Cardiac fibroblast (primary cell): ENCODE results near the gene TRIM66.

Source experiments
- DNase-seq, 2 donors: peaks; one replicate each; pipeline versions ENCODE4 v3.0.0 to v3.0.0-alpha.2; 2010; ENCODE audit warnings: low read depth in 2 of 2
- H3K4me3 ChIP-seq, 2 donors: replicated peaks in 1 of 2; 1 replicate in 1 of 2; 2 replicates in 1 of 2; pipeline ENCODE4 v1.5.1; 2011; ENCODE audit warnings: low read depth in 2 of 2, low read length in 2 of 2, mild to moderate bottlenecking in 2 of 2, moderate library complexity in 1 of 2
- TF ChIP-seq, protein P1 (sequence below): IDR thresholded peaks from one replicate; pipeline ENCODE4 v1.5.1; 2011; ENCODE audit warnings: low read depth, mild to moderate bottlenecking, low read length, inconsistent platforms

Gene TRIM66

GRCh38 chr11:8649361-8649760, 33.1 kb downstream of the TRIM66 start:
- peak; percentile 36 to 61 for DNase-seq
- TF ChIP-seq, protein P1, sequence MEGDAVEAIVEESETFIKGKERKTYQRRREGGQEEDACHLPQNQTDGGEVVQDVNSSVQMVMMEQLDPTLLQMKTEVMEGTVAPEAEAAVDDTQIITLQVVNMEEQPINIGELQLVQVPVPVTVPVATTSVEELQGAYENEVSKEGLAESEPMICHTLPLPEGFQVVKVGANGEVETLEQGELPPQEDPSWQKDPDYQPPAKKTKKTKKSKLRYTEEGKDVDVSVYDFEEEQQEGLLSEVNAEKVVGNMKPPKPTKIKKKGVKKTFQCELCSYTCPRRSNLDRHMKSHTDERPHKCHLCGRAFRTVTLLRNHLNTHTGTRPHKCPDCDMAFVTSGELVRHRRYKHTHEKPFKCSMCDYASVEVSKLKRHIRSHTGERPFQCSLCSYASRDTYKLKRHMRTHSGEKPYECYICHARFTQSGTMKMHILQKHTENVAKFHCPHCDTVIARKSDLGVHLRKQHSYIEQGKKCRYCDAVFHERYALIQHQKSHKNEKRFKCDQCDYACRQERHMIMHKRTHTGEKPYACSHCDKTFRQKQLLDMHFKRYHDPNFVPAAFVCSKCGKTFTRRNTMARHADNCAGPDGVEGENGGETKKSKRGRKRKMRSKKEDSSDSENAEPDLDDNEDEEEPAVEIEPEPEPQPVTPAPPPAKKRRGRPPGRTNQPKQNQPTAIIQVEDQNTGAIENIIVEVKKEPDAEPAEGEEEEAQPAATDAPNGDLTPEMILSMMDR, result no peak
- no peak overlapping the region for H3K4me3 ChIP-seq

- no peak overlapping the region for H3K4me3 ChIP-seq
- TF ChIP-seq, protein P1, result no peak
- DNase-seq, result no peak
These were observed 35.6 kb downstream of the TRIM66 start for GRCh38 chr11:8646873-8647272.

- H3K4me3 ChIP-seq, result no peak overlapping the region
- DNase-seq, result no peak
- TF ChIP-seq, protein P1, result no peak
These were observed 40.1 kb downstream of the TRIM66 start for GRCh38 chr11:8642196-8642841.

DNA sequence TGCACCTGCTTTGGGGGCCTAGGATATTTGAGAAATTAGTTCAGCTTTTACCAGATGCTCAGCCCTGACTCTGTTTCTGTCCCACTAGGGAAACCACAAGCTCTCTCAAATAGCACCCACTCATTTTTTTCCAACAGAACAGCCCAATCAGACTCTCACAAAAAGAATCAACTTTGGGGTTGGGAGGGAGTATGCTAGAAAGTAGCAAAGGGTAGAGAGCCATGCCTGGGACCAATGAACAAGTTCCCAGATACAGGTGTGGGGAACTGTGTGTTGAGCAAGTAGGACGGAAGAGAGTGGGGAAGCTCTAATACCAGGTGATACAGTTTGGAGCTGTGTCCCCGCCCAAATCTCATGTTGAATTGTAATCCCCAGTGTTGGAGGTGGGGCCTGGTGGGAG, 41.1 kb downstream of the TRIM66 start:
- no peak overlapping the region for H3K4me3 ChIP-seq
- DNase-seq, result no peak
- TF ChIP-seq, protein P1, result no peak

DNA sequence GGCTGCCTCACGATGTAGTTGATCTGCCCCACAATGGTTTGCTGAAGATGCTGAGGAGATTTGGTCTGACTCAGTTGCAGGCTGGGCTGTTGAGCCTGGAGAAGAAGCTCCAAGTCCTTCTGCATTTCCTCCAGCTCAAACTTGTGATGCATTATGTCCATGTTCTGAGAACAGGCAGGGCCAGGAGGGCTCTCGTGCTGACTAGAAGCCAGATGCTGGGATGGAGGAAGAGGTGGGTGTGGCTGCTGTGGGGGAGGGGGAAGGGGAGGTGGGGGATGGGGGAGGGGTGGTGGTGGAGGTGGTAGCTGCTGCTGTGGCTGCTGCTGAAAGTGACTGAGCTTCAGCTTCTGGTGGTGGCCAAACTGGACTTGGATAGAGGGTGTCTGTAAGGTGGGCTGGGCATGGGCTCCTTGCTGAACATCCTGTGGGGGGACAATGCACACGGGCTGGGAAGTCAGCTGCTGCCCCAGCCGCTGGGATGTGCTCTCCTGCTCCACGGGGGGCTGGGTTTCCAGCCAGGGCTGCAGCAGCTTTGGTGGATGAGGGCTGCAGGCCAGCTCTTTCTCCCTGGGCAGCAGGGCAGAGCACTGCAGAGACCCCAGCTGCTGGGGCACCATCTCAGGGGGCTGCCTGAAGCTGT, 42.1 kb downstream of the TRIM66 start:
- H3K4me3 ChIP-seq, result no peak overlapping the region
- TF ChIP-seq, protein P1, result no peak
- no peak for DNase-seq

GRCh38 chr11:8639655-8640054, 42.8 kb downstream of the TRIM66 start:
- no peak for DNase-seq
- TF ChIP-seq, protein P1, result no peak
- no peak overlapping the region for H3K4me3 ChIP-seq
